ENCODE measurements around the gene PSMA6.
"Not testable (repeated sequence)": the region's sequence is repeated elsewhere in the genome, so short reads cannot be mapped to it uniquely, and the experiment has no call there.

The PSMA6 gene

GRCh38 chr14:35300228-35300627 lies 8.0 kb downstream of the PSMA6 start:
- TF ChIP-seq CTCF (IDR thresholded peaks at IDR 0.05; ENCODE audit: borderline replicate concordance, insufficient read depth, low read depth, low read length), result no peak
- no peak overlapping the region for H3K4me3 ChIP-seq (ENCODE audit: low read depth, low read length)

GRCh38 chr14:35301334-35301733 lies 9.2 kb downstream of the PSMA6 start:
- H3K4me3 ChIP-seq (ENCODE audit: low read depth, low read length), result not testable (repeated sequence)

- no peak overlapping the region for H3K4me3 ChIP-seq (ENCODE audit: low read depth, low read length)
- TF ChIP-seq CTCF (IDR thresholded peaks at IDR 0.05; ENCODE audit: borderline replicate concordance, insufficient read depth, low read depth, low read length), result no peak
Observed at GRCh38 chr14:35301735-35302528, 9.8 kb downstream of the PSMA6 start.

- no peak overlapping the region for H3K4me3 ChIP-seq (ENCODE audit: low read depth, low read length)
- no peak for TF ChIP-seq CTCF (IDR thresholded peaks at IDR 0.05; ENCODE audit: borderline replicate concordance, insufficient read depth, low read depth, low read length)
Observed at GRCh38 chr14:35303149-35303935, 11.2 kb downstream of the PSMA6 start.

GRCh38 chr14:35304812-35305462 lies 12.8 kb downstream of the PSMA6 start:
- H3K4me3 ChIP-seq (ENCODE audit: low read depth, low read length), result no peak overlapping the region

GRCh38 chr14:35305633-35306032 lies 13.5 kb downstream of the PSMA6 start:
- TF ChIP-seq CTCF (IDR thresholded peaks at IDR 0.05; ENCODE audit: borderline replicate concordance, insufficient read depth, low read depth, low read length), result no peak
- H3K4me3 ChIP-seq (ENCODE audit: low read depth, low read length), result no peak overlapping the region

More at GRCh38 chr14:35304812-35305462, 12.8 kb downstream of the PSMA6 start:
- no peak for TF ChIP-seq CTCF (IDR thresholded peaks at IDR 0.05; ENCODE audit: borderline replicate concordance, insufficient read depth, low read depth, low read length)

GRCh38 chr14:35306114-35306513 lies 13.9 kb downstream of the PSMA6 start:
- no peak for TF ChIP-seq CTCF (IDR thresholded peaks at IDR 0.05; ENCODE audit: borderline replicate concordance, insufficient read depth, low read depth, low read length)

More at GRCh38 chr14:35306114-35306513, 13.9 kb downstream of the PSMA6 start:
- H3K4me3 ChIP-seq (ENCODE audit: low read depth, low read length), result no peak overlapping the region
